Liver (tissue), 9 donors: ENCODE results near the gene LCN10. TPM values are rescaled to one million over a fixed set of nuclear protein-coding genes. Genes with fewer than 3 reads are reported as not detected.

Source experiments
- DNase-seq: peaks from one replicate; pipeline ENCODE4 v3.0.0-alpha.2; 2017; ENCODE audit warnings: low spot score
- H3K27ac ChIP-seq, 2 donors: one replicate each; pipeline ENCODE4 v1.7.0; 2013; ENCODE audit warnings: inconsistent platforms in 2 of 2, low read length in 2 of 2, control low read depth in 1 of 2, low read depth in 1 of 2, mild to moderate bottlenecking in 1 of 2
- H3K27me3 ChIP-seq, 4 donors: one replicate each; pipeline versions ENCODE4 v1.6.1 to v1.7.0; 2013; ENCODE audit warnings: low read length in 3 of 4, inconsistent platforms in 1 of 4, mild to moderate bottlenecking in 1 of 4, moderate library complexity in 1 of 4; ENCODE audit not compliant: control insufficient read depth in 4 of 4, insufficient read depth in 4 of 4
- H3K36me3 ChIP-seq, 4 donors: one replicate each; pipeline versions ENCODE4 v1.6.1 to v1.7.0; 2013; ENCODE audit warnings: low read length in 3 of 4, mild to moderate bottlenecking in 3 of 4, low read depth in 1 of 4, moderate library complexity in 1 of 4; ENCODE audit not compliant: control insufficient read depth in 4 of 4, insufficient read depth in 3 of 4
- H3K4me1 ChIP-seq, 4 donors: one replicate each; pipeline versions ENCODE4 v1.6.1 to v1.7.0; 2013; ENCODE audit warnings: low read length in 3 of 4, mild to moderate bottlenecking in 3 of 4, moderate library complexity in 1 of 4; ENCODE audit not compliant: control insufficient read depth in 4 of 4, insufficient read depth in 4 of 4
- H3K4me3 ChIP-seq, 3 donors: one replicate each; pipeline versions ENCODE4 v1.6.1 to v1.7.0; 2013; ENCODE audit warnings: low read length in 3 of 3, control low read depth in 1 of 3, low read depth in 1 of 3, mild to moderate bottlenecking in 1 of 3
- H3K9ac ChIP-seq, 2 donors: one replicate each; pipeline ENCODE4 v1.7.0; 2013; ENCODE audit warnings: low read length in 2 of 2, mild to moderate bottlenecking in 2 of 2, moderate library complexity in 2 of 2, control low read depth in 1 of 2, low read depth in 1 of 2
- H3K9me3 ChIP-seq, 4 donors: one replicate each; pipeline versions ENCODE4 v1.6.1 to v1.7.0; 2013; ENCODE audit warnings: low read length in 3 of 4; ENCODE audit not compliant: control insufficient read depth in 4 of 4
- ATF3 ChIP-seq: IDR thresholded peaks from 2 replicates; pipeline ENCODE4 v1.6.1; 2016; ENCODE audit warnings: antibody characterized with exemption
- EGR1 ChIP-seq, 2 donors: IDR thresholded peaks; 2 replicates each; pipeline ENCODE4 v1.6.1; 2016 to 2018; ENCODE audit warnings: antibody characterized with exemption in 2 of 2, low read depth in 2 of 2
- FOXA1 ChIP-seq: IDR thresholded peaks from 2 replicates; pipeline ENCODE4 v1.6.1; 2016; ENCODE audit warnings: antibody characterized with exemption
- FOXA2 ChIP-seq: IDR thresholded peaks from 2 replicates; pipeline ENCODE4 v1.6.1; 2016; ENCODE audit warnings: antibody characterized with exemption
- GABPA ChIP-seq, 2 donors: IDR thresholded peaks in 1 of 2; conservative IDR thresholded peaks in 1 of 2; 2 replicates each; pipeline ENCODE4 v1.6.1; 2016; ENCODE audit warnings: antibody characterized with exemption in 2 of 2, mild to moderate bottlenecking in 1 of 2, moderate library complexity in 1 of 2
- HNF4A ChIP-seq, 2 donors: conservative IDR thresholded peaks; 2 replicates each; pipeline ENCODE4 v1.6.1; 2016; ENCODE audit warnings: antibody characterized with exemption in 2 of 2, mild to moderate bottlenecking in 2 of 2
- HNF4G ChIP-seq: IDR thresholded peaks from 2 replicates; pipeline ENCODE4 v1.6.1; 2016; ENCODE audit warnings: antibody characterized with exemption
- JUND ChIP-seq, 2 donors: IDR thresholded peaks; 2 replicates each; pipeline ENCODE4 v1.6.1; 2016; ENCODE audit warnings: antibody characterized with exemption in 2 of 2
- NR2F2 ChIP-seq: IDR thresholded peaks from 2 replicates; pipeline ENCODE4 v1.6.1; 2016; ENCODE audit warnings: antibody characterized with exemption
- RAD21 ChIP-seq, 2 donors: IDR thresholded peaks; 2 replicates each; pipeline ENCODE4 v1.6.1; 2016; ENCODE audit warnings: antibody characterized with exemption in 2 of 2, mild to moderate bottlenecking in 2 of 2
- REST ChIP-seq: IDR thresholded peaks from 2 replicates; pipeline ENCODE4 v1.6.1; 2016; ENCODE audit warnings: antibody characterized with exemption, mild to moderate bottlenecking
- RXRA ChIP-seq, 2 donors: IDR thresholded peaks; 2 replicates each; pipeline ENCODE4 v1.6.1; 2017 to 2018; ENCODE audit warnings: antibody characterized with exemption in 2 of 2, mild to moderate bottlenecking in 1 of 2
- SP1 ChIP-seq: IDR thresholded peaks from 2 replicates; pipeline ENCODE4 v1.6.1; 2018; ENCODE audit warnings: antibody characterized with exemption, mild to moderate bottlenecking
- TAF1 ChIP-seq: conservative IDR thresholded peaks from 2 replicates; pipeline ENCODE4 v1.6.1; 2016; ENCODE audit warnings: antibody characterized with exemption, mild to moderate bottlenecking
- ZBTB33 ChIP-seq: IDR thresholded peaks from 2 replicates; pipeline ENCODE4 v1.6.1; 2016; ENCODE audit warnings: antibody characterized with exemption
- WGBS: extraction: QIAGEN DNeasy Blood & Tissue Kit; methylation state at CpG from one replicate; pipeline ENCODE4 v1.1.7; 2013; 5-methylcytosine and 5-hydroxymethylcytosine counted together
- polyA plus RNA-seq, 2 donors: library from polyadenylated mRNA; stranded (reverse) in 1 of 2; unstranded in 1 of 2; fragments of 200-250 nt in 1 of 2; fragments of >200 nt in 1 of 2; fragmentation: Nextera tagmentation in 1 of 2; extraction: Ambion mirVana in 1 of 2; gene quantifications; one replicate each; pipeline versions ENCODE4 v1.2.1 to v1.2.3, GENCODE V29; 2013 to 2015
- total RNA-seq, 2 donors: library from RNA; depleted of rRNA; stranded (reverse); fragments of >200 nt; gene quantifications; one replicate each; pipeline ENCODE4 v1.2.3, GENCODE V29; 2014
- TF ChIP-seq, protein P1 (sequence below): IDR thresholded peaks from 2 replicates; pipeline ENCODE4 v1.6.1; 2016; ENCODE audit warnings: antibody characterized with exemption
- TF ChIP-seq, protein P2 (sequence below): fragments of 150-350 bp; IDR thresholded peaks from 2 replicates; pipeline ENCODE4 v1.5.1; 2017; ENCODE audit warnings: improper control_type of control experiment, low read depth, low read length; ENCODE audit not compliant: missing input control
- donor health status: healthy.
- donor health status: healthy.
- donor health status: healthy.
- donor health status: healthy.
- donor health status: healthy.

LCN10 gene
- total and polyA plus RNA-seq, 4 donors = 0.08 to 0.14 (median 0.11) TPM

- WGBS = 23% methylated on average over 16 of the region's 16 CpGs
- no peak for TF ChIP-seq FOXA2
- TF ChIP-seq, protein P1, sequence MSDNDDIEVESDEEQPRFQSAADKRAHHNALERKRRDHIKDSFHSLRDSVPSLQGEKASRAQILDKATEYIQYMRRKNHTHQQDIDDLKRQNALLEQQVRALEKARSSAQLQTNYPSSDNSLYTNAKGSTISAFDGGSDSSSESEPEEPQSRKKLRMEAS = no peak
- TF ChIP-seq JUND (IDR thresholded peaks at IDR 0.05) = no peak
- no peak for TF ChIP-seq NR2F2
- no peak for TF ChIP-seq ATF3
- no peak for TF ChIP-seq HNF4G
- no peak for TF ChIP-seq SP1
- TF ChIP-seq HNF4A (conservative IDR thresholded peaks at IDR 0.05) = no peak
- TF ChIP-seq RAD21 (IDR thresholded peaks at IDR 0.05) = peak in 1 of 2 donors; percentile 11
- TF ChIP-seq EGR1 (IDR thresholded peaks at IDR 0.05; ENCODE audit: low read depth in 2 of 2) = no peak
- TF ChIP-seq ZBTB33 = no peak
- TF ChIP-seq GABPA (IDR thresholded peaks at IDR 0.05 in 1 of 2, conservative IDR thresholded peaks at IDR 0.05 in 1 of 2) = no peak
- TF ChIP-seq FOXA1 = no peak
- TF ChIP-seq RXRA (IDR thresholded peaks at IDR 0.05) = no peak
- no peak for TF ChIP-seq REST
- TF ChIP-seq, protein P2, sequence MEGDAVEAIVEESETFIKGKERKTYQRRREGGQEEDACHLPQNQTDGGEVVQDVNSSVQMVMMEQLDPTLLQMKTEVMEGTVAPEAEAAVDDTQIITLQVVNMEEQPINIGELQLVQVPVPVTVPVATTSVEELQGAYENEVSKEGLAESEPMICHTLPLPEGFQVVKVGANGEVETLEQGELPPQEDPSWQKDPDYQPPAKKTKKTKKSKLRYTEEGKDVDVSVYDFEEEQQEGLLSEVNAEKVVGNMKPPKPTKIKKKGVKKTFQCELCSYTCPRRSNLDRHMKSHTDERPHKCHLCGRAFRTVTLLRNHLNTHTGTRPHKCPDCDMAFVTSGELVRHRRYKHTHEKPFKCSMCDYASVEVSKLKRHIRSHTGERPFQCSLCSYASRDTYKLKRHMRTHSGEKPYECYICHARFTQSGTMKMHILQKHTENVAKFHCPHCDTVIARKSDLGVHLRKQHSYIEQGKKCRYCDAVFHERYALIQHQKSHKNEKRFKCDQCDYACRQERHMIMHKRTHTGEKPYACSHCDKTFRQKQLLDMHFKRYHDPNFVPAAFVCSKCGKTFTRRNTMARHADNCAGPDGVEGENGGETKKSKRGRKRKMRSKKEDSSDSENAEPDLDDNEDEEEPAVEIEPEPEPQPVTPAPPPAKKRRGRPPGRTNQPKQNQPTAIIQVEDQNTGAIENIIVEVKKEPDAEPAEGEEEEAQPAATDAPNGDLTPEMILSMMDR = peak; percentile 43
- TF ChIP-seq TAF1 = no peak
Observed at GRCh38 chr9:136769710-136770191, 27.0 kb upstream of the LCN10 start.

More at GRCh38 chr9:136769710-136770191, 27.0 kb upstream of the LCN10 start:
- Histone ChIP-seq H3K27me3 (no peaks in the 10 kb centered on the region), H3K9me3 (peaks cover 4 to 8% (median 5%) of the 10 kb centered on the region in 4 donors), H3K27ac (no peak overlapping the region), H3K4me1 (no peaks in the 10 kb centered on the region), H3K36me3 (no peaks in the 10 kb centered on the region), H3K4me3 (no peak overlapping the region), H3K9ac (no peak overlapping the region)
- DNase-seq = no peak
